WTC11 (cell line): Measurements from ENCODE around the gene HIPK2. TPM values are rescaled to one million over a fixed set of nuclear protein-coding genes. Genes with fewer than 3 reads are reported as not detected.

Experiments
- ATAC-seq: fragments of 200-7000 bp; cut with Tn5 transposase; 2 replicates; pipeline ENCODE4 v1.10.0; 2021; ENCODE audit warnings: mild to moderate bottlenecking, moderate library complexity
- CTCF ChIA-PET: fragments of 300-600 bp; sonication (Branson Sonifier 250); formaldehyde crosslinking; loops from one replicate; lab custom pipeline; 2021; ENCODE audit warnings: antibody characterized with exemption; lab: Charles Lee
- POLR2A ChIA-PET: fragments of 350-600 bp; sonication (Branson Sonifier 250); formaldehyde crosslinking; loops from one replicate; lab custom pipeline; 2021; ENCODE audit warnings: antibody characterized with exemption; lab: Charles Lee
- DNase-seq: peaks from one replicate; pipeline ENCODE4 v3.0.0; 2021; ENCODE audit warnings: low spot score
- H3K27ac Mint-ChIP-seq: 2 replicates; pipeline ENCODE4 v1.8.0; 2021; ENCODE audit warnings: mixed read lengths
- H3K27me3 Mint-ChIP-seq: 2 replicates; pipeline ENCODE4 v1.8.0; 2021; ENCODE audit warnings: low read depth, mild to moderate bottlenecking, moderate library complexity, mixed read lengths
- H3K36me3 Mint-ChIP-seq: 2 replicates; pipeline ENCODE4 v1.8.0; 2021; ENCODE audit warnings: mixed read lengths
- H3K4me1 Mint-ChIP-seq: 2 replicates; pipeline ENCODE4 v1.8.0; 2022; ENCODE audit warnings: mixed read lengths
- H3K4me3 Mint-ChIP-seq: 2 replicates; pipeline ENCODE4 v1.8.0; 2021; ENCODE audit warnings: mild to moderate bottlenecking, moderate library complexity, mixed read lengths
- H3K9me3 Mint-ChIP-seq: 2 replicates; pipeline ENCODE4 v1.8.0; 2021; ENCODE audit warnings: mixed read lengths
- CTCF ChIP-seq: fragments of 200-600 bp; IDR thresholded peaks from 2 replicates; pipeline ENCODE4 v1.8.0; 2022; ENCODE audit warnings: antibody characterized with exemption
- E2F1 ChIP-seq: sonication (generic); formaldehyde crosslinking; IDR thresholded peaks from 2 replicates; pipeline ENCODE4 v1.8.0; 2022; ENCODE audit warnings: mild to moderate bottlenecking, missing genetic modification reagents
- ESRRA ChIP-seq: sonication (generic); formaldehyde crosslinking; IDR thresholded peaks from 2 replicates; pipeline ENCODE4 v1.8.1; 2022; ENCODE audit warnings: mild to moderate bottlenecking, missing genetic modification reagents, borderline replicate concordance
- FOXJ3 ChIP-seq: sonication (generic); formaldehyde crosslinking; IDR thresholded peaks from 2 replicates; pipeline ENCODE4 v1.9.0; 2021; ENCODE audit warnings: missing genetic modification reagents, mild to moderate bottlenecking, borderline replicate concordance
- FOXP4 ChIP-seq: sonication (generic); formaldehyde crosslinking; IDR thresholded peaks from 2 replicates; pipeline ENCODE4 v1.8.0; 2022; ENCODE audit warnings: mild to moderate bottlenecking, missing genetic modification reagents
- JAZF1 ChIP-seq: fragments of 250-450 bp; sonication (Bioruptor Pico); IDR thresholded peaks from 2 replicates; pipeline ENCODE4 v1.9.0; 2021; ENCODE audit warnings: moderate library complexity, mild to moderate bottlenecking, inconsistent platforms
- NFYB ChIP-seq: sonication (generic); formaldehyde crosslinking; conservative IDR thresholded peaks from 2 replicates; pipeline ENCODE4 v1.8.0; 2022; ENCODE audit warnings: low read depth, missing genetic modification reagents
- NR3C1 ChIP-seq: sonication (generic); formaldehyde crosslinking; conservative IDR thresholded peaks from 2 replicates; pipeline ENCODE4 v1.8.1; 2023; ENCODE audit warnings: low read depth, mild to moderate bottlenecking, missing genetic modification reagents
- RELA ChIP-seq: sonication (generic); formaldehyde crosslinking; IDR thresholded peaks from 2 replicates; pipeline ENCODE4 v1.8.1; 2022; ENCODE audit warnings: missing genetic modification reagents, mild to moderate bottlenecking, borderline replicate concordance
- TEAD4 ChIP-seq: sonication (generic); formaldehyde crosslinking; IDR thresholded peaks from 2 replicates; pipeline ENCODE4 v1.8.0; 2022; ENCODE audit warnings: mild to moderate bottlenecking, missing genetic modification reagents
- USF1 ChIP-seq: sonication (generic); formaldehyde crosslinking; IDR thresholded peaks from 2 replicates; pipeline ENCODE4 v1.8.0; 2022; ENCODE audit warnings: mild to moderate bottlenecking, missing genetic modification reagents
- USF2 ChIP-seq: sonication (generic); formaldehyde crosslinking; IDR thresholded peaks from 2 replicates; pipeline ENCODE4 v1.8.1; 2023; ENCODE audit warnings: mild to moderate bottlenecking, missing genetic modification reagents, moderate library complexity
- ZNF138 ChIP-seq: sonication (generic); formaldehyde crosslinking; conservative IDR thresholded peaks from 2 replicates; pipeline ENCODE4 v1.8.1; 2022; ENCODE audit warnings: mild to moderate bottlenecking, moderate library complexity, missing genetic modification reagents
- ZNF416 ChIP-seq: fragments of 250-450 bp; sonication (Bioruptor Pico); IDR thresholded peaks from 2 replicates; pipeline ENCODE4 v1.9.0; 2021; ENCODE audit warnings: mild to moderate bottlenecking, inconsistent platforms
- ZNF532 ChIP-seq: fragments of 250-450 bp; sonication (Bioruptor Pico); IDR thresholded peaks from 2 replicates; pipeline ENCODE4 v1.9.0; 2021; ENCODE audit warnings: mild to moderate bottlenecking, borderline replicate concordance
- total RNA-seq: library from RNA; stranded (reverse); gene quantifications from 3 replicates; pipeline ENCODE4 v1.2.3, GENCODE V29; 2021

Gene HIPK2
- total RNA-seq, 1 experiment from 2014 or later: 25.3 TPM

- TF ChIP-seq E2F1 (CRISPR knock-in tag) (no peak), NFYB (no peak), ZNF416 (CRISPR knock-in tag) (no peak)
These were observed 174.5 kb downstream of the HIPK2 start (continued) for GRCh38 chr7:139603282-139603681.

- TF ChIP-seq CTCF: peak; percentile 53
- no peak for TF ChIP-seq FOXP4 (CRISPR knock-in tag)
- no peak overlapping the region for H3K27ac Mint-ChIP-seq
- no peaks in the 10 kb centered on the region for H3K27me3 Mint-ChIP-seq
- ChIA-PET POLR2A (interaction anchor here (0.7 to 0.9 kb wide), 4 partner anchors 9 to 161 kb away, joined by 3 to 8 read pairs (median 4); no protein-coding TSS in a partner anchor), CTCF (interaction anchor here (0.6 to 3.2 kb wide), 38 partner anchors 8 to 915 kb away, joined by 3 to 37 read pairs (median 5); partner anchors contain the start of gene KLRG2)
- DNase-seq (no peak), ATAC-seq (peak; percentile 83)
- H3K36me3 Mint-ChIP-seq: peaks cover 7% of the 10 kb centered on the region
- H3K4me1 Mint-ChIP-seq: no peaks in the 10 kb centered on the region
- no peak overlapping the region for H3K4me3 Mint-ChIP-seq
- no peaks in the 10 kb centered on the region for H3K9me3 Mint-ChIP-seq
These were observed 175.6 kb downstream of the HIPK2 start for GRCh38 chr7:139602143-139602722.

GRCh38 chr7:139601176-139601575 lies 176.6 kb downstream of the HIPK2 start:
- Mint-ChIP-seq H3K27me3 (no peaks in the 10 kb centered on the region), H3K4me1 (no peaks in the 10 kb centered on the region), H3K36me3 (peaks cover 6% of the 10 kb centered on the region; the same call in 1 of the 2 replicates), H3K27ac (no peak overlapping the region)
- POLR2A ChIA-PET: interaction anchor here (0.5 kb wide), 1 partner anchor 182 kb away, joined by 3 read pairs; no protein-coding TSS in a partner anchor
- ATAC-seq: no peak
- TF ChIP-seq NR3C1: no peak
- TF ChIP-seq ZNF138: no peak
- TF ChIP-seq, all 79 proteins: peak for 0
- H3K4me3 Mint-ChIP-seq: no peak overlapping the region
- no peaks in the 10 kb centered on the region for H3K9me3 Mint-ChIP-seq
- DNase-seq: no peak
- CTCF ChIA-PET: interaction anchor here (1.1 to 3.2 kb wide), 9 partner anchors 8 to 405 kb away, joined by 3 to 37 read pairs (median 19); partner anchors contain the start of gene KLRG2

GRCh38 chr7:139600306-139600705 lies 177.5 kb downstream of the HIPK2 start:
- no peak overlapping the region for H3K27ac Mint-ChIP-seq
- H3K36me3 Mint-ChIP-seq: peaks cover 7% of the 10 kb centered on the region; the same call in 1 of the 2 replicates
- no peak for DNase-seq
- ATAC-seq: peak; percentile 48; the same call in 1 of the 2 replicates
- ChIA-PET CTCF (interaction anchor here (1.1 to 3.2 kb wide), 4 partner anchors 13 to 100 kb away, joined by 3 to 37 read pairs (median 26); no protein-coding TSS in a partner anchor), POLR2A (interaction anchor here (0.6 kb wide), 1 partner anchor 102 kb away, joined by 3 read pairs; no protein-coding TSS in a partner anchor)
- no peak overlapping the region for H3K4me3 Mint-ChIP-seq
- no peaks in the 10 kb centered on the region for H3K27me3 Mint-ChIP-seq
- H3K9me3 Mint-ChIP-seq: no peaks in the 10 kb centered on the region
- no peaks in the 10 kb centered on the region for H3K4me1 Mint-ChIP-seq
- TF ChIP-seq ZNF532 (CRISPR knock-in tag) (no peak), FOXP4 (CRISPR knock-in tag) (no peak), FOXJ3 (CRISPR knock-in tag) (no peak), JAZF1 (CRISPR knock-in tag) (no peak), TEAD4 (CRISPR knock-in tag) (no peak), USF2 (CRISPR knock-in tag) (peak; percentile 84), USF1 (CRISPR knock-in tag) (peak; percentile 76), ESRRA (no peak), RELA (CRISPR knock-in tag) (no peak), NR3C1 (no peak)
